ENCODE measurements around the gene TPRX2.

DNA sequence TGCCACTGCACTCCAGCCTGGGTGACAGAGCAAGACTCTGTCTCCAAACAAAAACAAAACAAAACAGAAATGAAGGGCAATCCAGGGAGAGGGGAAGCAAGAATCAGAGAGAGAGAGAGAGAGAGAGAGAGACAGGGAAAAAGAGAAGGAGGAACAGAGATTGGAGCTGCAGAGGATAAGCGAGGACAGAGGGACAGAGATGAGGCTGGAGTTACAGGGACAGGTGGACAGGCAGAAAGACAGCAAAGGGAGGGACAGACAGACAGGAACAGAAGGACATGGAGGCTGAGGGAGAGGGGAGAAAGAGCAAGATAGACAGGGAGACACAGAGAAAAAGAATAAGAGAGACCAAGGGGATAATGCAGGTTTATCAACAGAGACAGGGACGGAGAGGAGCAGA is 38.6 kb upstream of the TPRX2 start:
- TF ChIP-seq, protein P1, sequence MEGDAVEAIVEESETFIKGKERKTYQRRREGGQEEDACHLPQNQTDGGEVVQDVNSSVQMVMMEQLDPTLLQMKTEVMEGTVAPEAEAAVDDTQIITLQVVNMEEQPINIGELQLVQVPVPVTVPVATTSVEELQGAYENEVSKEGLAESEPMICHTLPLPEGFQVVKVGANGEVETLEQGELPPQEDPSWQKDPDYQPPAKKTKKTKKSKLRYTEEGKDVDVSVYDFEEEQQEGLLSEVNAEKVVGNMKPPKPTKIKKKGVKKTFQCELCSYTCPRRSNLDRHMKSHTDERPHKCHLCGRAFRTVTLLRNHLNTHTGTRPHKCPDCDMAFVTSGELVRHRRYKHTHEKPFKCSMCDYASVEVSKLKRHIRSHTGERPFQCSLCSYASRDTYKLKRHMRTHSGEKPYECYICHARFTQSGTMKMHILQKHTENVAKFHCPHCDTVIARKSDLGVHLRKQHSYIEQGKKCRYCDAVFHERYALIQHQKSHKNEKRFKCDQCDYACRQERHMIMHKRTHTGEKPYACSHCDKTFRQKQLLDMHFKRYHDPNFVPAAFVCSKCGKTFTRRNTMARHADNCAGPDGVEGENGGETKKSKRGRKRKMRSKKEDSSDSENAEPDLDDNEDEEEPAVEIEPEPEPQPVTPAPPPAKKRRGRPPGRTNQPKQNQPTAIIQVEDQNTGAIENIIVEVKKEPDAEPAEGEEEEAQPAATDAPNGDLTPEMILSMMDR (IDR thresholded peaks at IDR 0.05; ENCODE audit: low read depth, low read length), result no peak
- no peak for TF ChIP-seq POLR2A (IDR thresholded peaks at IDR 0.05; ENCODE audit: extremely low read depth, insufficient read length)

Measured in NB4 (cell line).